Karpas-422 (cell line): ENCODE measurements around the gene F2. TPM values are rescaled to one million over a fixed set of nuclear protein-coding genes. Genes with fewer than 3 reads are reported as not detected.
"Not testable (repeated sequence)": the region's sequence is repeated elsewhere in the genome, so short reads cannot be mapped to it uniquely, and the experiment has no call there.

Experiments
- DNase-seq: peaks from one replicate; pipeline ENCODE4 v3.0.0-alpha.2; 2015
- H2AFZ ChIP-seq: fragments of 200-600 bp; sonication (generic); 2 replicates; pipeline ENCODE4 v1.6.1; 2014; ENCODE audit warnings: antibody characterized with exemption, low read length, mixed read lengths
- H3K27ac ChIP-seq: fragments of 200-600 bp; sonication (generic); 2 replicates; pipeline ENCODE4 v1.5.1; 2014; ENCODE audit warnings: mild to moderate bottlenecking, low read length, moderate library complexity
- H3K27me3 ChIP-seq: fragments of 200-600 bp; sonication (generic); 2 replicates; pipeline ENCODE4 v1.6.1; 2014; ENCODE audit warnings: low read length, mixed read lengths
- H3K36me3 ChIP-seq: fragments of 200-600 bp; sonication (generic); 2 replicates; pipeline ENCODE4 v1.6.1; 2014; ENCODE audit warnings: low read length, mixed read lengths; ENCODE audit not compliant: insufficient read depth
- H3K4me1 ChIP-seq: fragments of 200-600 bp; sonication (generic); 2 replicates; pipeline ENCODE4 v1.6.1; 2014; ENCODE audit warnings: mild to moderate bottlenecking, low read length, mixed read lengths
- H3K4me2 ChIP-seq: fragments of 200-600 bp; sonication (generic); 2 replicates; pipeline ENCODE4 v1.6.1; 2014; ENCODE audit warnings: low read length, low read depth, mild to moderate bottlenecking; ENCODE audit not compliant: poor library complexity, severe bottlenecking
- H3K4me3 ChIP-seq: fragments of 200-600 bp; sonication (generic); 2 replicates; pipeline ENCODE4 v1.5.1; 2014; ENCODE audit warnings: mild to moderate bottlenecking, antibody characterized with exemption, low read length, mixed read lengths
- H3K79me2 ChIP-seq: fragments of 200-600 bp; sonication (generic); 2 replicates; pipeline ENCODE4 v1.6.1; 2014; ENCODE audit warnings: mild to moderate bottlenecking, low read length, mixed read lengths
- H3K9ac ChIP-seq: fragments of 200-600 bp; sonication (generic); 2 replicates; pipeline ENCODE4 v1.6.0; 2014; ENCODE audit warnings: low read length
- H3K9me2 ChIP-seq: fragments of 200-600 bp; sonication (generic), shearing (Covaris generic); replicated peaks from 2 replicates; pipeline ENCODE4 v1.6.0; 2014; ENCODE audit warnings: mild to moderate bottlenecking, low read length, moderate library complexity; ENCODE audit not compliant: insufficient read depth
- H3K9me3 ChIP-seq: fragments of 300-700, 200-600 bp; sonication (generic); 2 replicates; pipeline ENCODE4 v1.6.1; 2014; ENCODE audit warnings: low read length, mixed read lengths
- H4K20me1 ChIP-seq: fragments of 200-600 bp; sonication (generic); 2 replicates; pipeline ENCODE4 v1.6.1; 2014; ENCODE audit warnings: mild to moderate bottlenecking, antibody characterized with exemption, low read length, low read depth; ENCODE audit not compliant: insufficient read depth
- total RNA-seq: library from RNA; depleted of rRNA; stranded (reverse); fragments of >200 nt; shearing (Covaris generic); gene quantifications from 2 replicates; pipeline ENCODE4 v1.2.3, GENCODE V29; 2014; ENCODE audit warnings: low replicate concordance

F2 gene
- total RNA-seq, 1 experiment from 2014 or later = not detected

DNA sequence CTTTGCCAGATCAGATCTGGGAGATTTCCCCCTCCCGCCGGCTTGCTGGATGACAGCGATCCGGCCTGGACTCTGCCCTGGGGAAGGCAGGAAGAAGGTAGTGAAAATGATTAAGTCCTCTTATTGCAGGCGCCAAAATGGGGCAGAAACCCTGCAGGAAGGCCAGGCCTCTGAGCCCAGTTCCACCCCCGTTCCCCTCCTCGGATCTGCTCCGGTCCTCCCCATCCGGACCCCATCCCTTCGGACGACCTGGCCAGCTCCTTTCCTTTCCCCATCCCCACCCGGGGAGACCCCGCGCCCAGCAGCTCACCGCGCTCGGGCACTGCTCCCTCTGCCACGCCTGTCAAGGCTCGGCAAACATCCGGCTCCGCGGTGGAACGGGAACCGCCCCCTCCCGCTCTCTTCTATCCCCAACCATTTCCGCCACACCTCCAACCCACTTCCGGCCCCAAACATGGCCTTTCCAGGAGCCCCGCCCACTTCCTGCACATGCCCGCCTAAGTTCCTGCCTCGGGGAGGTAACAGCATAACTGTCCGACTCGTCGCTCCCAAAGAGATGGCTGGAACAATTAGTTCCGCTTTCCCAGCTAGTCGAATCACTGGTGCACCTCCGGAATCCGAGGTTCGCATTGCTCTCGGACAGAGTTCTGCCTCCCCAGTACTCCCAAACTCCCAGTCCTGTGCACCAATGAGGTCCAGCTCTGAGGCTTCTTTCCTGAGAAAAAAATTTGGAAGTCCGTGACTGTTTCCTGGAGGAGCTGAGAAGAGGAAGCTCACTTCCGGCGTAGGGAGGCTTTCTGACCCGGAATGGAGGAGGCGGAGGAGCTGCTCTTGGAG is 18.6 kb upstream of the F2 start, which contains the start of the genes ARHGAP1 and ZNF408:
Gene ARHGAP1 (minus strand): TSS at position 379 of the 837 bp plus-strand sequence. CDS start 4,512 bp downstream, outside the sequence.
Gene ZNF408 (plus strand): TSS at position 791 of the 837 bp plus-strand sequence. CDS start 17 bp downstream, at position 808.
- H3K4me2 ChIP-seq = peak within 1 kb of the TSS; percentile 80
- H2AFZ ChIP-seq = peak within 1 kb of the TSS; percentile 94
- H3K36me3 ChIP-seq = peaks cover 16% of the 10 kb centered on the region
- DNase-seq = peak; percentile 100
- no peaks in the 10 kb centered on the region for H3K27me3 ChIP-seq
- no peaks in the 10 kb centered on the region for H3K9me2 ChIP-seq
- H3K9me3 ChIP-seq = no peaks in the 10 kb centered on the region
- H3K4me3 ChIP-seq = peak within 1 kb of the TSS; percentile 87
- peak within 1 kb of the TSS; percentile 63 for H3K27ac ChIP-seq
- peaks cover 5% of the 10 kb centered on the region; the same call in 1 of the 2 replicates for H4K20me1 ChIP-seq
- peak within 1 kb of the TSS; percentile 78 for H3K9ac ChIP-seq
- H3K4me1 ChIP-seq = peaks cover 25% of the 10 kb centered on the region
- peaks cover 61% of the 10 kb centered on the region for H3K79me2 ChIP-seq

DNA sequence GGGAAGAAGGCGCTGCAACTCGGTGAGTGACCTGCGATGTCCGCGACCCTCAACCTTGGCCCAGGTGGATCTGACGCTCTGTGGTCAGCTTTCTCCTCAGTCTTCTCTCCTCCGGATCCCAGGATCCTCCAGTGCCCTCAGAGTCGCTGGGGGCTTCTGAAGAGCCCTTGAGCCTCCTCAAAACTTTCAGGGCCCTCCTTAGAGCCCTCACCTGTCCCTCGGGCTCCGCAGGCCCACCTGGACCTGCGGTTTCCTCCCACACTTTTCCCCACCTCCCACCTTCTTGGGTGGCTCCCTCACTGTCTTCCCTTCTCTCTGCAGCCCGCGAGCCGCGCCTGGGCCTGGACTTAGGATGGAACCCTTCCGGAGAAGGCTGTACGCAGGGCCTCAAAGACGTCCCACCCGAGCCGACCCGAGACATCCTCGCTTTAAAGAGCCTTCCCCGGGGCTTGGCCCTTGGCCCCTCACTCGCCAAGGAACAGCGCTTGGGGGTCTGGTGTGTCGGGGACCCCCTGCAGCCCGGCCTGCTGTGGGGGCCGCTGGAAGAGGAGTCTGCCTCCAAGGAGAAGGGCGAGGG is 17.8 kb upstream of the F2 start:
- DNase-seq = peak; percentile 51
- peak overlapping the region; percentile 62; the same call in 1 of the 2 replicates for H3K27ac ChIP-seq
- H4K20me1 ChIP-seq = peaks cover 5% of the 10 kb centered on the region; the same call in 1 of the 2 replicates
- peaks cover 61% of the 10 kb centered on the region for H3K79me2 ChIP-seq
- peak overlapping the region; percentile 78 for H3K9ac ChIP-seq
- peaks cover 12% of the 10 kb centered on the region; the same call in 1 of the 2 replicates for H3K36me3 ChIP-seq
- peak overlapping the region; percentile 94 for H2AFZ ChIP-seq
- no peaks in the 10 kb centered on the region for H3K27me3 ChIP-seq
- H3K4me3 ChIP-seq = peak overlapping the region; percentile 87
- H3K9me3 ChIP-seq = no peaks in the 10 kb centered on the region
- H3K9me2 ChIP-seq = no peaks in the 10 kb centered on the region
- H3K4me1 ChIP-seq = peaks cover 25% of the 10 kb centered on the region
- peak overlapping the region; percentile 80 for H3K4me2 ChIP-seq

DNA sequence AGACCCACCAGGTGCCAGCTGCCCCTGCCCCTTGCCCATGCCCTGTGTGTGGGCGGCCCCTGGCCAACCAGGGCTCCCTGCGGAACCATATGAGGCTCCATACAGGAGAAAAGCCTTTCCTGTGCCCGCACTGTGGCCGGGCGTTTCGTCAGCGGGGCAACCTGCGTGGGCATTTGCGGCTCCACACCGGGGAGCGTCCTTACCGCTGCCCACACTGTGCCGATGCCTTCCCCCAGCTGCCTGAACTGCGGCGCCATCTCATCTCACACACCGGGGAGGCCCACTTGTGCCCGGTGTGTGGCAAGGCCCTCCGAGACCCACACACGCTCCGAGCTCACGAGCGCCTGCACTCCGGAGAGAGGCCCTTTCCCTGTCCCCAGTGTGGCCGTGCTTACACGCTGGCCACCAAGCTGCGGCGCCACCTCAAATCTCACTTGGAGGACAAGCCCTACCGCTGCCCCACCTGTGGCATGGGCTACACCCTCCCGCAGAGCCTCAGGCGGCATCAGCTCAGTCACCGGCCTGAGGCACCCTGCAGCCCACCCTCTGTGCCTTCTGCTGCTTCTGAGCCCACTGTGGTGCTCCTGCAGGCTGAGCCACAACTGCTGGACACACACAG is 13.8 kb upstream of the F2 start:
- no peak overlapping the region for H3K4me2 ChIP-seq

DNA sequence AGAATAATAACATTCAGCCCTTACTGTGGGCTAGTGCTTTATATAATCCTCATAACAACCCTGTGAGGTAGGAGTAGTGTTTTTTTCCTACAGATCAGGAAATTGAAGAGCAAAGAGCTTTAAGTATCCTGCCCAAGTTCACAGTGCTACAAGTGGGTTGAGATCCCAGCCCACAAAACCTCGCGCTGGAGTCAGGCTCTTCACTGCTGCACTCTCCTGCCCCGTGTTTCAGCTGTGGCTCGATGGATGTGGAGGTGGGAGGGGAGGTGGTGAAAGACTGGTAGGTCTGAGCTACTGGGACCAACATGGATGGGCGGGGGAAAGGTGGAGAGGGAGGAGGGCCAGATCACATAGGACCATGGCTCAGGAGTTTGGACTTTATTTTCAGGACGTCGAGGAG is 12.1 kb upstream of the F2 start:
- DNase-seq = no peak
- Histone ChIP-seq H3K4me3 (no peak overlapping the region), H3K9me2 (no peaks in the 10 kb centered on the region), H3K4me2 (no peak overlapping the region), H3K4me1 (peaks cover 11% of the 10 kb centered on the region), H3K27ac (no peak overlapping the region), H3K27me3 (no peaks in the 10 kb centered on the region), H3K79me2 (peaks cover 21% of the 10 kb centered on the region), H3K36me3 (peaks cover 18% of the 10 kb centered on the region; the same call in 1 of the 2 replicates), H3K9me3 (no peaks in the 10 kb centered on the region), H3K9ac (no peak overlapping the region), H2AFZ (no peak overlapping the region), H4K20me1 (peaks cover 5% of the 10 kb centered on the region; the same call in 1 of the 2 replicates)

More for the DNA sequence above, 13.8 kb upstream of the F2 start:
- Histone ChIP-seq H3K9ac (no peak overlapping the region), H3K27me3 (no peaks in the 10 kb centered on the region), H3K9me3 (no peaks in the 10 kb centered on the region), H3K79me2 (peaks cover 33% of the 10 kb centered on the region), H3K9me2 (no peaks in the 10 kb centered on the region), H3K4me1 (peaks cover 14% of the 10 kb centered on the region), H3K27ac (no peak overlapping the region), H2AFZ (no peak overlapping the region), H3K36me3 (peaks cover 18% of the 10 kb centered on the region; the same call in 1 of the 2 replicates), H3K4me3 (no peak overlapping the region), H4K20me1 (peaks cover 5% of the 10 kb centered on the region; the same call in 1 of the 2 replicates)
- DNase-seq = no peak

DNA sequence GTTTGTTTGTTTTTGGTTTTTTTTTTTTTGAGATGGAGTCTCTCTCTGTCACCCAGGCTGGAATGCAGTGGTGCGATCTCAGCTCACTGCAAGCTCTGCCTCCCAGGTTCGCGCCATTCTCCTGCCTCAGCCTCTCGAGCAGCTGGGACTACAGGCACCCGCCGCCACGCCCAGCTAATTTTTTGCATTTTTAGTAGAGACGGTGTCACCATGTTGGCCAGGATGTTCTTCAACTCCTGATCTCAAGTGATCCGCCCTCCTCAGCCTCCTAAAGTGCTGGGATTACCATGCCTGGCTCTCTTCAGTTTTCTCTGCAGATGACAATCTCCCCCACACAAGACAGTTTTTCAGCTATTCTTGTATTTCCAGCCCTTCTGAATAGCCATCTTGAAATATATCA is 9.7 kb upstream of the F2 start:
- not testable (repeated sequence) for H3K9me2 ChIP-seq, H3K9me3 ChIP-seq, H2AFZ ChIP-seq, H3K79me2 ChIP-seq, H3K4me3 ChIP-seq, H3K27ac ChIP-seq, H3K27me3 ChIP-seq, H3K4me1 ChIP-seq, DNase-seq, H3K4me2 ChIP-seq, H3K9ac ChIP-seq, H3K36me3 ChIP-seq, H4K20me1 ChIP-seq

DNA sequence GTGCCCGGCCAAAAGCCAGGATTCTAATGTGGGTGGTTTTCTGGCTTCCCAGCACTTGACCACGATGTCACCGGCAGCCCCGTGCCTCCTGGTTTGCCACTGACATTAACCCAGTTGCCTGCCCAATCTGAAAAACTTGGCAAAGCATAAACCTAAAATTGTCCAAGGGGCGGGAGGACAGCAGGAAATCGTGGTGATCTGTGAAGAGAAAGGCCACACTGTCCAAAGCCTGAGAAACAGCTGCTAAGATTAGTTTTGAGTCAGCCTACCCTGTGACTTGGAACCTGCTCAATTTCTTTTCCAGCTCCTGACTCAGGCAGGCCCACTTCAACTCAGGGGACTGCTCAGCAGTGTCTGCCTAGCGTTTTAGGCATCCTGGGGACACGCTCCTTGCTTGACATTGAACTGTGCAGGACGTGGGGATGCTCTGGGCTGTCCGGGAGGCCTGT is 8.2 kb upstream of the F2 start:
- no peaks in the 10 kb centered on the region for H4K20me1 ChIP-seq
- H3K27me3 ChIP-seq = no peaks in the 10 kb centered on the region
- no peaks in the 10 kb centered on the region for H3K9me2 ChIP-seq

DNA sequence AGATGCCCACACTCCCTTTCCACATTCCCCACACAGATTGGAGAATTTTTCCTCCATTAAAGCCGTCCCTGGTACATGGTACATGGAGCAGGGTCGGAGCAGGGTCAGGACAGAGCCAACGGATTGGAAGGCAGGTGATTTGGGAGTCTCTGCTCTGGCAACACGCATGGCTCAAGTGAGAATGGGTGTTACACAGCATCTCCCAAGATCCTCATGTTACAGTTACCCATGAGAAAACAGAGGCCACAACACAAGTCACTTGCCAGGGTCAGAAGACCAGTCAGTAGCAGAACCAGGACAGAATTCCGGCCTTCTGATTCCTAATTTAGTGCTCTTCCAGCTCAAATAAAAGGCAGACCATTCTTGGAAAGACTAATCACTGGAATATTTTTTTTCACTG is 7.7 kb upstream of the F2 start:
- H3K27ac ChIP-seq = no peak overlapping the region
- no peak overlapping the region for H2AFZ ChIP-seq
- no peak overlapping the region for H3K9ac ChIP-seq
- no peaks in the 10 kb centered on the region for H4K20me1 ChIP-seq
- DNase-seq = no peak
- H3K4me2 ChIP-seq = no peak overlapping the region
- no peaks in the 10 kb centered on the region for H3K79me2 ChIP-seq
- no peaks in the 10 kb centered on the region for H3K9me3 ChIP-seq
- H3K4me3 ChIP-seq = no peak overlapping the region
- no peaks in the 10 kb centered on the region for H3K9me2 ChIP-seq
- H3K36me3 ChIP-seq = 0 out of 2 replicates have a peak, but pooled peaks cover 7% of the 10 kb centered on the region
- H3K27me3 ChIP-seq = no peaks in the 10 kb centered on the region
- H3K4me1 ChIP-seq = no peaks in the 10 kb centered on the region

More for the DNA sequence above, 8.2 kb upstream of the F2 start:
- Histone ChIP-seq H3K27ac (no peak overlapping the region), H3K36me3 (0 out of 2 replicates have a peak, but pooled peaks cover 7% of the 10 kb centered on the region), H3K4me1 (no peaks in the 10 kb centered on the region), H3K4me2 (no peak overlapping the region), H3K79me2 (no peaks in the 10 kb centered on the region), H3K4me3 (no peak overlapping the region), H3K9ac (no peak overlapping the region), H3K9me3 (no peaks in the 10 kb centered on the region), H2AFZ (no peak overlapping the region)
- DNase-seq = no peak
